Measurements from ENCODE around the gene MRPL52. TPM values are rescaled to one million over a fixed set of nuclear protein-coding genes. Genes with fewer than 3 reads are reported as not detected.

Gene MRPL52
- total and polyA plus RNA-seq, 2 of the 13 experiments (the other 11 are each of a cell fraction or from before 2014, with no cell fraction given), result 118 to 329 TPM

DNA sequence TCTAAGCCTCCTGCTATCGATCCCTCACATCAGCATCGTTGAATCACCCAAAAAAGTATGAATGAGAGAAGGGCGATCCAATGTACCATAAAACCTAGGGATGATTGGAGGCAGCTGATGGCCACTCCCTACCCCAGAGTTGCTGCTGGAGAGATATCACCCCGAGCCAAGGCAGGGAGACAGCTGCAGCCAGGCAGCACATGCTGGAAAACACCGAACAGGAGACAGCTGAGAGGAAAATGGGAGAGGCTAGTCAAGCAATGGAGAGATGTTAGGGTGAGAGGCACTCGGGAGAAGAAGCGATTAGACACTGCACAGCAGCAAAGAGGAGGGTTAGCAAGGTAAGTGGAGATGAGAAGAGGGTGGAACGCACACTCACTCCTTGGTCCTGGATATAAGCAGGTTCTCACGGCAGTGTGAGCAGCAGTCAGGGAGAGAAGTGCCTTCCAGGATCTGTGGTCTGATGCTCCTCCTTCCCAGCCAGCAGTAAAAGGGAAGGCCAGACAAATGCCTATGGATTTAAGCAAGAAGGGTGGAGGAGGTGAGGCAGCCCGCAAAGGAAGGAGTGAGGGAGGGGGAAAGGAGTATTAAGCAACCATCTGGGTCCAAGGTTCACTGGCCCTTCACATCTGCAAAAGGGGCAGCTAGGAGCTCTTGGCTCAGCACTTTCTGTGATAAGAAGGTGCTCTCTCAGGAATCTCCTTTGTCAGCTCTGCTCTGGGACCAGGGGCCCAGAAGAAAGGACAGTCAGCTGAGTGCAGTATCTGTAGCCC is 14.6 kb upstream of the MRPL52 start, which contains the start of gene SLC7A7 (continued):
- TF ChIP-seq, protein P1, sequence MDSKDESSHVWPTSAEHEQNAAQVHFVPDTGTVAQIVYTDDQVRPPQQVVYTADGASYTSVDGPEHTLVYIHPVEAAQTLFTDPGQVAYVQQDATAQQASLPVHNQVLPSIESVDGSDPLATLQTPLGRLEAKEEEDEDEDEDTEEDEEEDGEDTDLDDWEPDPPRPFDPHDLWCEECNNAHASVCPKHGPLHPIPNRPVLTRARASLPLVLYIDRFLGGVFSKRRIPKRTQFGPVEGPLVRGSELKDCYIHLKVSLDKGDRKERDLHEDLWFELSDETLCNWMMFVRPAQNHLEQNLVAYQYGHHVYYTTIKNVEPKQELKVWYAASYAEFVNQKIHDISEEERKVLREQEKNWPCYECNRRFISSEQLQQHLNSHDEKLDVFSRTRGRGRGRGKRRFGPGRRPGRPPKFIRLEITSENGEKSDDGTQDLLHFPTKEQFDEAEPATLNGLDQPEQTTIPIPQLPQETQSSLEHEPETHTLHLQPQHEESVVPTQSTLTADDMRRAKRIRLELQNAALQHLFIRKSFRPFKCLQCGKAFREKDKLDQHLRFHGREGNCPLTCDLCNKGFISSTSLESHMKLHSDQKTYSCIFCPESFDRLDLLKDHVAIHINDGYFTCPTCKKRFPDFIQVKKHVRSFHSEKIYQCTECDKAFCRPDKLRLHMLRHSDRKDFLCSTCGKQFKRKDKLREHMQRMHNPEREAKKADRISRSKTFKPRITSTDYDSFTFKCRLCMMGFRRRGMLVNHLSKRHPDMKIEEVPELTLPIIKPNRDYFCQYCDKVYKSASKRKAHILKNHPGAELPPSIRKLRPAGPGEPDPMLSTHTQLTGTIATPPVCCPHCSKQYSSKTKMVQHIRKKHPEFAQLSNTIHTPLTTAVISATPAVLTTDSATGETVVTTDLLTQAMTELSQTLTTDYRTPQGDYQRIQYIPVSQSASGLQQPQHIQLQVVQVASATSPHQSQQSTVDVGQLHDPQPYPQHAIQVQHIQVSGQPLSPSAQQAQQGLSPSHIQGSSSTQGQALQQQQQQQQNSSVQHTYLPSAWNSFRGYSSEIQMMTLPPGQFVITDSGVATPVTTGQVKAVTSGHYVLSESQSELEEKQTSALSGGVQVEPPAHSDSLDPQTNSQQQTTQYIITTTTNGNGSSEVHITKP (CRISPR knock-in tag; IDR thresholded peaks at IDR 0.05; ENCODE audit: low read depth), result no peak; the same call in 1 of the 2 replicates
- TF ChIP-seq MIER2 (CRISPR knock-in tag; IDR thresholded peaks at IDR 0.05) (no peak), ZNF772 (CRISPR knock-in tag; IDR thresholded peaks at IDR 0.05) (no peak), KDM5B (CRISPR knock-in tag; IDR thresholded peaks at IDR 0.05; ENCODE audit: borderline replicate concordance) (no peak), KDM1A (CRISPR knock-in tag; IDR thresholded peaks at IDR 0.05) (peak; percentile 71; the same call in 1 of the 2 replicates), SAP130 (CRISPR knock-in tag; IDR thresholded peaks at IDR 0.05; ENCODE audit: low read depth) (no peak), TRIM24 (CRISPR knock-in tag; IDR thresholded peaks at IDR 0.05) (no peak), HNRNPUL1 (IDR thresholded peaks at IDR 0.05; ENCODE audit: low read depth, low read length) (no peak), ZNF879 (CRISPR knock-in tag; IDR thresholded peaks at IDR 0.05) (no peak), KAT2B (IDR thresholded peaks at IDR 0.05; ENCODE audit: borderline replicate concordance, low read depth, low read length) (no peak), ZMYM2 (CRISPR knock-in tag; IDR thresholded peaks at IDR 0.05) (no peak), SRF (IDR thresholded peaks at IDR 0.05; ENCODE audit: low read depth, low read length) (no peak), MTF1 (CRISPR knock-in tag; IDR thresholded peaks at IDR 0.05) (no peak), ZNF790 (CRISPR knock-in tag; IDR thresholded peaks at IDR 0.05; ENCODE audit: borderline replicate concordance) (no peak), SOX6 (IDR thresholded peaks at IDR 0.05) (no peak), SOX6 (CRISPR knock-in tag; IDR thresholded peaks at IDR 0.05) (peak; percentile 61; the same call in 1 of the 2 replicates), SP140L (CRISPR knock-in tag; IDR thresholded peaks at IDR 0.05; ENCODE audit: borderline replicate concordance) (no peak), TCF7 (IDR thresholded peaks at IDR 0.05; ENCODE audit: low read depth) (no peak)
- TF ChIP-seq, protein P2, sequence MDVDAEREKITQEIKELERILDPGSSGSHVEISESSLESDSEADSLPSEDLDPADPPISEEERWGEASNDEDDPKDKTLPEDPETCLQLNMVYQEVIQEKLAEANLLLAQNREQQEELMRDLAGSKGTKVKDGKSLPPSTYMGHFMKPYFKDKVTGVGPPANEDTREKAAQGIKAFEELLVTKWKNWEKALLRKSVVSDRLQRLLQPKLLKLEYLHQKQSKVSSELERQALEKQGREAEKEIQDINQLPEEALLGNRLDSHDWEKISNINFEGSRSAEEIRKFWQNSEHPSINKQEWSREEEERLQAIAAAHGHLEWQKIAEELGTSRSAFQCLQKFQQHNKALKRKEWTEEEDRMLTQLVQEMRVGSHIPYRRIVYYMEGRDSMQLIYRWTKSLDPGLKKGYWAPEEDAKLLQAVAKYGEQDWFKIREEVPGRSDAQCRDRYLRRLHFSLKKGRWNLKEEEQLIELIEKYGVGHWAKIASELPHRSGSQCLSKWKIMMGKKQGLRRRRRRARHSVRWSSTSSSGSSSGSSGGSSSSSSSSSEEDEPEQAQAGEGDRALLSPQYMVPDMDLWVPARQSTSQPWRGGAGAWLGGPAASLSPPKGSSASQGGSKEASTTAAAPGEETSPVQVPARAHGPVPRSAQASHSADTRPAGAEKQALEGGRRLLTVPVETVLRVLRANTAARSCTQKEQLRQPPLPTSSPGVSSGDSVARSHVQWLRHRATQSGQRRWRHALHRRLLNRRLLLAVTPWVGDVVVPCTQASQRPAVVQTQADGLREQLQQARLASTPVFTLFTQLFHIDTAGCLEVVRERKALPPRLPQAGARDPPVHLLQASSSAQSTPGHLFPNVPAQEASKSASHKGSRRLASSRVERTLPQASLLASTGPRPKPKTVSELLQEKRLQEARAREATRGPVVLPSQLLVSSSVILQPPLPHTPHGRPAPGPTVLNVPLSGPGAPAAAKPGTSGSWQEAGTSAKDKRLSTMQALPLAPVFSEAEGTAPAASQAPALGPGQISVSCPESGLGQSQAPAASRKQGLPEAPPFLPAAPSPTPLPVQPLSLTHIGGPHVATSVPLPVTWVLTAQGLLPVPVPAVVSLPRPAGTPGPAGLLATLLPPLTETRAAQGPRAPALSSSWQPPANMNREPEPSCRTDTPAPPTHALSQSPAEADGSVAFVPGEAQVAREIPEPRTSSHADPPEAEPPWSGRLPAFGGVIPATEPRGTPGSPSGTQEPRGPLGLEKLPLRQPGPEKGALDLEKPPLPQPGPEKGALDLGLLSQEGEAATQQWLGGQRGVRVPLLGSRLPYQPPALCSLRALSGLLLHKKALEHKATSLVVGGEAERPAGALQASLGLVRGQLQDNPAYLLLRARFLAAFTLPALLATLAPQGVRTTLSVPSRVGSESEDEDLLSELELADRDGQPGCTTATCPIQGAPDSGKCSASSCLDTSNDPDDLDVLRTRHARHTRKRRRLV (CRISPR knock-in tag; IDR thresholded peaks at IDR 0.05), result no peak; the same call in 1 of the 2 replicates
- TF ChIP-seq, protein P3, sequence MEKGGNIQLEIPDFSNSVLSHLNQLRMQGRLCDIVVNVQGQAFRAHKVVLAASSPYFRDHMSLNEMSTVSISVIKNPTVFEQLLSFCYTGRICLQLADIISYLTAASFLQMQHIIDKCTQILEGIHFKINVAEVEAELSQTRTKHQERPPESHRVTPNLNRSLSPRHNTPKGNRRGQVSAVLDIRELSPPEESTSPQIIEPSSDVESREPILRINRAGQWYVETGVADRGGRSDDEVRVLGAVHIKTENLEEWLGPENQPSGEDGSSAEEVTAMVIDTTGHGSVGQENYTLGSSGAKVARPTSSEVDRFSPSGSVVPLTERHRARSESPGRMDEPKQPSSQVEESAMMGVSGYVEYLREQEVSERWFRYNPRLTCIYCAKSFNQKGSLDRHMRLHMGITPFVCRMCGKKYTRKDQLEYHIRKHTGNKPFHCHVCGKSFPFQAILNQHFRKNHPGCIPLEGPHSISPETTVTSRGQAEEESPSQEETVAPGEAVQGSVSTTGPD (CRISPR knock-in tag; IDR thresholded peaks at IDR 0.05), result no peak

All from HepG2 (cell line).